ENCODE data around the gene PRSS8.
"Not testable (repeated sequence)": the region's sequence is repeated elsewhere in the genome, so short reads cannot be mapped to it uniquely, and the experiment has no call there.

Gene PRSS8

GRCh38 chr16:31108794-31109558 lies 26.6 kb downstream of the PRSS8 start:
- no peak for DNase-seq
- H3K4me1 Mint-ChIP-seq (ENCODE audit: low read depth), result peaks cover 38% of the 10 kb centered on the region
- H3K36me3 Mint-ChIP-seq (ENCODE audit: low read depth), result peaks cover 39% of the 10 kb centered on the region
- H3K27ac Mint-ChIP-seq, result peak overlapping the region; percentile 84
- H3K9me3 Mint-ChIP-seq, result no peaks in the 10 kb centered on the region
- no peaks in the 10 kb centered on the region for H3K27me3 Mint-ChIP-seq
- H3K4me3 Mint-ChIP-seq, result peak overlapping the region; percentile 76

GRCh38 chr16:31108035-31108793 lies 27.3 kb downstream of the PRSS8 start, which contains the start of gene BCKDK:
Gene BCKDK, plus strand, starts transcription at chr16:31108386. Its CDS starts 838 bp downstream, at chr16:31109224.
- H3K4me1 Mint-ChIP-seq (ENCODE audit: low read depth), result peaks cover 33% of the 10 kb centered on the region
- H3K27me3 Mint-ChIP-seq, result no peaks in the 10 kb centered on the region
- no peaks in the 10 kb centered on the region for H3K9me3 Mint-ChIP-seq
- peak; percentile 86 for DNase-seq
- peak within 1 kb of the TSS; percentile 76 for H3K4me3 Mint-ChIP-seq
- peak within 1 kb of the TSS; percentile 90 for H3K27ac Mint-ChIP-seq
- peaks cover 38% of the 10 kb centered on the region for H3K36me3 Mint-ChIP-seq (ENCODE audit: low read depth)

- Mint-ChIP-seq H3K9me3 (no peaks in the 10 kb centered on the region), H3K4me3 (peak overlapping the region; percentile 76), H3K27ac (peak overlapping the region; percentile 90), H3K36me3 (ENCODE audit: low read depth) (peaks cover 31% of the 10 kb centered on the region), H3K4me1 (ENCODE audit: low read depth) (peaks cover 33% of the 10 kb centered on the region), H3K27me3 (no peaks in the 10 kb centered on the region)
- peak; percentile 43 for DNase-seq
Observed at GRCh38 chr16:31107465-31107867, 28.1 kb downstream of the PRSS8 start.

- no peaks in the 10 kb centered on the region for H3K27me3 Mint-ChIP-seq
- no peaks in the 10 kb centered on the region for H3K9me3 Mint-ChIP-seq
- peaks cover 33% of the 10 kb centered on the region for H3K4me1 Mint-ChIP-seq (ENCODE audit: low read depth)
- H3K4me3 Mint-ChIP-seq, result peak overlapping the region; percentile 76
- DNase-seq, result no peak
- H3K27ac Mint-ChIP-seq, result peak overlapping the region; percentile 90
- peaks cover 24% of the 10 kb centered on the region for H3K36me3 Mint-ChIP-seq (ENCODE audit: low read depth)
Observed at GRCh38 chr16:31106509-31107464, 28.7 kb downstream of the PRSS8 start.

- Mint-ChIP-seq H3K4me1 (ENCODE audit: low read depth) (peaks cover 33% of the 10 kb centered on the region), H3K27ac (peak overlapping the region; percentile 80), H3K36me3 (ENCODE audit: low read depth) (peaks cover 14% of the 10 kb centered on the region), H3K27me3 (no peaks in the 10 kb centered on the region), H3K4me3 (peak overlapping the region; percentile 47), H3K9me3 (no peaks in the 10 kb centered on the region)
- peak; percentile 91 for DNase-seq
Observed at GRCh38 chr16:31105677-31106213, 29.8 kb downstream of the PRSS8 start.

GRCh38 chr16:31100876-31101641 lies 34.5 kb downstream of the PRSS8 start:
- H3K27me3 Mint-ChIP-seq; DNase-seq; H3K4me1 Mint-ChIP-seq (ENCODE audit: low read depth); H3K27ac Mint-ChIP-seq; H3K4me3 Mint-ChIP-seq; H3K9me3 Mint-ChIP-seq; H3K36me3 Mint-ChIP-seq (ENCODE audit: low read depth): not testable (repeated sequence)

- Mint-ChIP-seq H3K4me1 (ENCODE audit: low read depth) (peaks cover 9% of the 10 kb centered on the region), H3K4me3 (no peak overlapping the region), H3K9me3 (no peaks in the 10 kb centered on the region), H3K27ac (no peak overlapping the region), H3K36me3 (ENCODE audit: low read depth) (no peaks in the 10 kb centered on the region), H3K27me3 (no peaks in the 10 kb centered on the region)
- no peak for DNase-seq
Observed at GRCh38 chr16:31099860-31100638, 35.5 kb downstream of the PRSS8 start.

GRCh38 chr16:31094424-31095120 lies 41.0 kb downstream of the PRSS8 start, which contains the start of gene VKORC1:
Gene VKORC1, minus strand, starts transcription at chr16:31094797. Its CDS starts 68 bp downstream, at chr16:31094729.
- peak; percentile 92 for DNase-seq
- Mint-ChIP-seq H3K9me3 (no peaks in the 10 kb centered on the region), H3K27ac (peak within 1 kb of the TSS; percentile 82), H3K36me3 (ENCODE audit: low read depth) (peaks cover 37% of the 10 kb centered on the region), H3K4me3 (peak within 1 kb of the TSS; percentile 98), H3K27me3 (no peaks in the 10 kb centered on the region), H3K4me1 (ENCODE audit: low read depth) (peaks cover 32% of the 10 kb centered on the region)

- Mint-ChIP-seq H3K4me3 (peak overlapping the region; percentile 98), H3K27ac (peak overlapping the region; percentile 82), H3K4me1 (ENCODE audit: low read depth) (peaks cover 32% of the 10 kb centered on the region), H3K9me3 (no peaks in the 10 kb centered on the region), H3K36me3 (ENCODE audit: low read depth) (peaks cover 42% of the 10 kb centered on the region), H3K27me3 (no peaks in the 10 kb centered on the region)
- DNase-seq, result peak; percentile 43
Observed at GRCh38 chr16:31094088-31094423, 41.5 kb downstream of the PRSS8 start.

- peak overlapping the region; percentile 22 for H3K27ac Mint-ChIP-seq
- no peak for DNase-seq
- H3K9me3 Mint-ChIP-seq, result no peaks in the 10 kb centered on the region
- no peaks in the 10 kb centered on the region for H3K27me3 Mint-ChIP-seq
- peaks cover 48% of the 10 kb centered on the region for H3K36me3 Mint-ChIP-seq (ENCODE audit: low read depth)
- peaks cover 32% of the 10 kb centered on the region for H3K4me1 Mint-ChIP-seq (ENCODE audit: low read depth)
- peak overlapping the region; percentile 98 for H3K4me3 Mint-ChIP-seq
Observed at GRCh38 chr16:31093132-31093703, 42.3 kb downstream of the PRSS8 start.

- H3K9me3 Mint-ChIP-seq, result no peaks in the 10 kb centered on the region
- DNase-seq, result no peak
- peak overlapping the region; percentile 22 for H3K27ac Mint-ChIP-seq
- H3K36me3 Mint-ChIP-seq (ENCODE audit: low read depth), result peaks cover 54% of the 10 kb centered on the region
- H3K27me3 Mint-ChIP-seq, result no peaks in the 10 kb centered on the region
- peak overlapping the region; percentile 98 for H3K4me3 Mint-ChIP-seq
- H3K4me1 Mint-ChIP-seq (ENCODE audit: low read depth), result peaks cover 32% of the 10 kb centered on the region
Observed at GRCh38 chr16:31092330-31092729, 43.2 kb downstream of the PRSS8 start.

GRCh38 chr16:31090540-31090939 lies 45.0 kb downstream of the PRSS8 start:
- DNase-seq, result no peak
- Mint-ChIP-seq H3K36me3 (ENCODE audit: low read depth) (peaks cover 66% of the 10 kb centered on the region), H3K4me3 (no peak overlapping the region)

More at GRCh38 chr16:31090540-31090939, 45.0 kb downstream of the PRSS8 start:
- no peaks in the 10 kb centered on the region for H3K9me3 Mint-ChIP-seq
- H3K4me1 Mint-ChIP-seq (ENCODE audit: low read depth), result peaks cover 26% of the 10 kb centered on the region
- peak overlapping the region; percentile 23 for H3K27ac Mint-ChIP-seq
- H3K27me3 Mint-ChIP-seq, result no peaks in the 10 kb centered on the region

Measured in activated T-cell treated with anti-CD3 and anti-CD28 coated beads, Interleukin-2, amount 50 U/mL, for 24 hours (primary cell).